HG02840 (cell line): ENCODE data around the gene MKRN1.
"Not testable (repeated sequence)": the region's sequence is repeated elsewhere in the genome, so short reads cannot be mapped to it uniquely, and the experiment has no call there.

Experiments
- ATAC-seq: cut with Tn5 transposase; IDR thresholded peaks from one replicate; pipeline ENCODE4 v1.9.1; 2021; ENCODE audit warnings: mild to moderate bottlenecking, moderate library complexity, moderate number of reproducible peaks; ENCODE audit not compliant: unreplicated experiment, low FRiP score

The MKRN1 gene

GRCh38 chr7:140485500-140486265 is 6.4 kb upstream of the MKRN1 start:
- ATAC-seq = no peak

- no peak for ATAC-seq
These were observed 5.7 kb upstream of the MKRN1 start for GRCh38 chr7:140484951-140485499.

- ATAC-seq = no peak
These were observed 5.2 kb upstream of the MKRN1 start for GRCh38 chr7:140484479-140484878.

GRCh38 chr7:140479739-140480084 is 407 bp upstream of the MKRN1 start:
- peak; percentile 4 for ATAC-seq

GRCh38 chr7:140478246-140479061 is 851 bp downstream of the MKRN1 start:
- peak; percentile 14 for ATAC-seq

- ATAC-seq = no peak
These were observed 2.5 kb downstream of the MKRN1 start for GRCh38 chr7:140476698-140477261.

GRCh38 chr7:140475747-140476333 is 3.5 kb downstream of the MKRN1 start:
- no peak for ATAC-seq

- no peak for ATAC-seq
These were observed 16.2 kb downstream of the MKRN1 start for GRCh38 chr7:140463111-140463510.

GRCh38 chr7:140458916-140459315 is 20.4 kb downstream of the MKRN1 start:
- ATAC-seq = no peak

- ATAC-seq = no peak
These were observed 21.1 kb downstream of the MKRN1 start for GRCh38 chr7:140458201-140458600.

- ATAC-seq = no peak
These were observed 22.7 kb downstream of the MKRN1 start for GRCh38 chr7:140456551-140457051.

- no peak for ATAC-seq
These were observed 23.6 kb downstream of the MKRN1 start for GRCh38 chr7:140455743-140456142.

GRCh38 chr7:140454657-140455015 is 24.7 kb downstream of the MKRN1 start:
- ATAC-seq = no peak

- not testable (repeated sequence) for ATAC-seq
These were observed 25.3 kb downstream of the MKRN1 start for GRCh38 chr7:140453785-140454656.

- no peak for ATAC-seq
These were observed 26.0 kb downstream of the MKRN1 start for GRCh38 chr7:140453273-140453672.

- ATAC-seq = no peak
These were observed 27.6 kb downstream of the MKRN1 start for GRCh38 chr7:140451716-140452115.

- ATAC-seq = no peak
These were observed 30.4 kb downstream of the MKRN1 start for GRCh38 chr7:140448781-140449480.

GRCh38 chr7:140447841-140448240 is 31.5 kb downstream of the MKRN1 start:
- ATAC-seq = no peak

- no peak for ATAC-seq
These were observed 32.8 kb downstream of the MKRN1 start for GRCh38 chr7:140446467-140446866.
